Progenitor cell of endocrine pancreas (in vitro differentiated cells): Measurements from ENCODE around the gene CKB. TPM values are rescaled to one million over a fixed set of nuclear protein-coding genes. Genes with fewer than 3 reads are reported as not detected.

Experiments
- DNase-seq: peaks from one replicate; pipeline ENCODE4 v3.0.0; 2021; ENCODE audit warnings: low spot score; ENCODE audit not compliant: unreplicated experiment
- H3K27ac Mint-ChIP-seq: 2 replicates; pipeline ENCODE4 v1.8.0; 2021; ENCODE audit warnings: mild to moderate bottlenecking, moderate library complexity, mixed read lengths
- H3K27me3 Mint-ChIP-seq: 2 replicates; pipeline ENCODE4 v1.8.0; 2021; ENCODE audit warnings: mixed read lengths
- H3K36me3 Mint-ChIP-seq: 2 replicates; pipeline ENCODE4 v1.8.0; 2022; ENCODE audit warnings: mixed read lengths; ENCODE audit not compliant: insufficient read depth
- H3K4me1 Mint-ChIP-seq: 2 replicates; pipeline ENCODE4 v1.8.0; 2021; ENCODE audit warnings: low read depth, mixed read lengths
- H3K4me3 Mint-ChIP-seq: 2 replicates; pipeline ENCODE4 v1.8.0; 2021; ENCODE audit warnings: low read depth, mild to moderate bottlenecking, moderate library complexity, mixed read lengths
- H3K9me3 Mint-ChIP-seq: 2 replicates; pipeline ENCODE4 v1.8.0; 2021; ENCODE audit warnings: low read depth, mixed read lengths
- CTCF ChIP-seq: fragments of 200-600 bp; sonication (generic); IDR thresholded peaks from one replicate; pipeline ENCODE4 v1.5.0; 2021; ENCODE audit warnings: antibody characterized with exemption, mild to moderate bottlenecking; ENCODE audit not compliant: unreplicated experiment
- long read RNA-seq: library from polyadenylated mRNA; unstranded; transcript quantifications from one replicate; pipeline ENCODE4 v2.0.0, GENCODE V29; 2020
- total RNA-seq: library from RNA; stranded (reverse); gene quantifications from 2 replicates; pipeline ENCODE4 v1.2.1, GENCODE V29; 2021

CKB gene
- total RNA-seq, result 929 and 983 TPM in 2 replicates
- long read RNA-seq, transcript CKB-202 (4 exons, 1,170 nt), result minor isoform, 8 of 205 reads
- long read RNA-seq, transcript CKB-201 (8 exons, 1,709 nt), result major isoform, 172 of 205 reads
- long read RNA-seq, partial matches to known transcripts, result 20 of 205 reads
- long read RNA-seq, other reads (novel, unspliced or antisense), result 4 of 205 reads

GRCh38 chr14:103522649-103523574 is at the start of gene CKB:
TSS of gene CKB (minus strand) at chr14:103522830. CDS start at chr14:103522493, 337 bp downstream.
- peak; percentile 59 for DNase-seq
- no peak for TF ChIP-seq CTCF
- peak within 1 kb of the TSS; percentile 78 for H3K4me3 Mint-ChIP-seq
- peaks cover 8% of the 10 kb centered on the region for H3K36me3 Mint-ChIP-seq
- peak within 1 kb of the TSS; percentile 90 for H3K27ac Mint-ChIP-seq
- H3K9me3 Mint-ChIP-seq, result no peaks in the 10 kb centered on the region
- H3K27me3 Mint-ChIP-seq, result no peaks in the 10 kb centered on the region
- H3K4me1 Mint-ChIP-seq, result peaks cover 43% of the 10 kb centered on the region

GRCh38 chr14:103569408-103569807 is 46.8 kb upstream of the CKB start:
- peaks cover 3% of the 10 kb centered on the region for H3K4me1 Mint-ChIP-seq
- no peak for DNase-seq
- no peak for TF ChIP-seq CTCF
- H3K36me3 Mint-ChIP-seq, result peaks cover 6% of the 10 kb centered on the region
- peak overlapping the region; percentile 65 for H3K27ac Mint-ChIP-seq
- no peaks in the 10 kb centered on the region for H3K9me3 Mint-ChIP-seq
- H3K4me3 Mint-ChIP-seq, result no peak overlapping the region
- no peaks in the 10 kb centered on the region for H3K27me3 Mint-ChIP-seq

GRCh38 chr14:103568952-103569351 is 46.3 kb upstream of the CKB start:
- Mint-ChIP-seq H3K4me3 (no peak overlapping the region), H3K27ac (peak overlapping the region; percentile 65), H3K9me3 (no peaks in the 10 kb centered on the region), H3K4me1 (peaks cover 6% of the 10 kb centered on the region), H3K36me3 (peaks cover 5% of the 10 kb centered on the region), H3K27me3 (no peaks in the 10 kb centered on the region)
- DNase-seq, result no peak
- TF ChIP-seq CTCF, result no peak

GRCh38 chr14:103563844-103564505 is 41.3 kb upstream of the CKB start:
- Mint-ChIP-seq H3K36me3 (peaks cover 10% of the 10 kb centered on the region), H3K4me1 (peaks cover 24% of the 10 kb centered on the region), H3K9me3 (no peaks in the 10 kb centered on the region), H3K4me3 (peak overlapping the region; percentile 93), H3K27ac (no peak overlapping the region), H3K27me3 (no peaks in the 10 kb centered on the region)
- no peak for DNase-seq
- no peak for TF ChIP-seq CTCF

GRCh38 chr14:103563226-103563620 is 40.6 kb upstream of the CKB start:
- no peak for TF ChIP-seq CTCF
- Mint-ChIP-seq H3K27ac (peak overlapping the region; percentile 87), H3K9me3 (no peaks in the 10 kb centered on the region), H3K4me3 (peak overlapping the region; percentile 93), H3K4me1 (peaks cover 24% of the 10 kb centered on the region), H3K36me3 (peaks cover 10% of the 10 kb centered on the region), H3K27me3 (no peaks in the 10 kb centered on the region)
- DNase-seq, result no peak
